Embryonic facial prominence (tissue), 1 donor: ENCODE data around the gene FUT9.
"Not testable (repeated sequence)": the region's sequence is repeated elsewhere in the genome, so short reads cannot be mapped to it uniquely, and the experiment has no call there.

Experiments
- DNase-seq: peaks from one replicate; pipeline ENCODE4 v3.0.0-alpha.2; 2016; ENCODE audit errors: extremely low spot score

Gene FUT9

GRCh38 chr6:96186094-96186493 lies 170.3 kb downstream of the FUT9 start:
- DNase-seq, result no peak

GRCh38 chr6:96186516-96187195 lies 170.9 kb downstream of the FUT9 start:
- DNase-seq, result no peak

- DNase-seq, result no peak
These were observed 178.9 kb downstream of the FUT9 start for GRCh38 chr6:96194675-96195074.

GRCh38 chr6:96195272-96195671 lies 179.5 kb downstream of the FUT9 start:
- DNase-seq, result no peak

GRCh38 chr6:96196633-96197032 lies 180.9 kb downstream of the FUT9 start:
- DNase-seq, result no peak

- DNase-seq, result no peak
These were observed 181.5 kb downstream of the FUT9 start for GRCh38 chr6:96197241-96197640.

- DNase-seq, result no peak
These were observed 186.8 kb downstream of the FUT9 start for GRCh38 chr6:96202571-96202970.

- DNase-seq, result no peak
These were observed 195.6 kb downstream of the FUT9 start for GRCh38 chr6:96211341-96211740.

- DNase-seq, result no peak
These were observed 196.3 kb downstream of the FUT9 start for GRCh38 chr6:96212066-96212465.

- DNase-seq, result no peak
These were observed 198.0 kb downstream of the FUT9 start for GRCh38 chr6:96213784-96214183.

- no peak for DNase-seq
These were observed 207.9 kb downstream of the FUT9 start for GRCh38 chr6:96223695-96224094.

GRCh38 chr6:96227135-96227534 lies 211.4 kb downstream of the FUT9 start:
- no peak for DNase-seq

GRCh38 chr6:96234444-96234843 lies 218.7 kb downstream of the FUT9 start:
- DNase-seq, result no peak

GRCh38 chr6:96235927-96236326 lies 220.2 kb downstream of the FUT9 start:
- no peak for DNase-seq

GRCh38 chr6:96236471-96236870 lies 220.7 kb downstream of the FUT9 start:
- DNase-seq, result no peak

- no peak for DNase-seq
These were observed 222.0 kb downstream of the FUT9 start for GRCh38 chr6:96237638-96238347.

GRCh38 chr6:96246563-96246962 lies 230.8 kb downstream of the FUT9 start:
- DNase-seq, result no peak

GRCh38 chr6:96249755-96250154 lies 234.0 kb downstream of the FUT9 start:
- DNase-seq, result no peak

- DNase-seq, result no peak
These were observed 242.0 kb downstream of the FUT9 start for GRCh38 chr6:96257751-96258150.

- DNase-seq, result not testable (repeated sequence)
These were observed 245.1 kb downstream of the FUT9 start for GRCh38 chr6:96260787-96261430.
